C4-2B (cell line): ENCODE data around the gene COIL.
"Not testable (repeated sequence)": the region's sequence is repeated elsewhere in the genome, so short reads cannot be mapped to it uniquely, and the experiment has no call there.

ENCODE experiments used
- H3K27ac ChIP-seq: fragments of 450-650 bp; 2 replicates; pipeline ENCODE4 v1.5.1; 2017
- ZFX ChIP-seq: fragments of 450-650 bp; IDR thresholded peaks from 2 replicates; pipeline ENCODE4 v1.6.1; 2017
- TF ChIP-seq, protein P1 (sequence below): fragments of 450-650 bp; conservative IDR thresholded peaks from 2 replicates; pipeline ENCODE4 v1.5.1; 2017; ENCODE audit warnings: mild to moderate bottlenecking

The COIL gene

DNA sequence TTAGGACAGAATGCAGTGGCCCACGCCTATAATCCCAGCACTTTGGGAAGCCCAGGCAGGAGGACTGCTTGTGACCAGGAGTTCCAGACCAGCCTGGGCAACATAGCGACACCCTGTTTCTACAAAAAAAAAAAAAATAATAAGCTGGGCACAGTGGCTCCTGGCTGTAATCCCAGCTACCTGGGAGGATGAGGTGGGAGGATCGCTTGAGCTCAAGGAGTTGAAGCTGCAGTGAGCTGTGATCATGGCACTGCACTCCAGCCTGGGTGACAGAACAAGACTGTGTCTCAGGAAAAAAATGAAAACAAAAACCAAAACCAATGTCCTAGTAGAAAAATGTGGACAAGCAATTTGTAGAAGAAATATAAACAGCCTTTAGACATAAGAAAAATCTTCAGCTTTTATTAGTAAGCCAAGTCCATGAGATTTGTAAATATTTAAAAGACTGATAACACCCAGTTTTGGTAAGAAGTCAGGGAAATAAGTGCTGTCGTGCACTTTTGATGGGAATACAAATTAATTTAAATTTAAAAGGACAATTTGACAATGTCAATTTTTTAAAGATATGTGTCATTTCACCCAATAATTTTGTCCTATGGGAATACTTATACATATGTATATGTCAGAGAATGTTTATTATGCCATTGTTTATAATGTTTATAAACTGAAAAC is 28.2 kb upstream of the COIL start:
- TF ChIP-seq ZFX: no peak
- TF ChIP-seq, protein P1, sequence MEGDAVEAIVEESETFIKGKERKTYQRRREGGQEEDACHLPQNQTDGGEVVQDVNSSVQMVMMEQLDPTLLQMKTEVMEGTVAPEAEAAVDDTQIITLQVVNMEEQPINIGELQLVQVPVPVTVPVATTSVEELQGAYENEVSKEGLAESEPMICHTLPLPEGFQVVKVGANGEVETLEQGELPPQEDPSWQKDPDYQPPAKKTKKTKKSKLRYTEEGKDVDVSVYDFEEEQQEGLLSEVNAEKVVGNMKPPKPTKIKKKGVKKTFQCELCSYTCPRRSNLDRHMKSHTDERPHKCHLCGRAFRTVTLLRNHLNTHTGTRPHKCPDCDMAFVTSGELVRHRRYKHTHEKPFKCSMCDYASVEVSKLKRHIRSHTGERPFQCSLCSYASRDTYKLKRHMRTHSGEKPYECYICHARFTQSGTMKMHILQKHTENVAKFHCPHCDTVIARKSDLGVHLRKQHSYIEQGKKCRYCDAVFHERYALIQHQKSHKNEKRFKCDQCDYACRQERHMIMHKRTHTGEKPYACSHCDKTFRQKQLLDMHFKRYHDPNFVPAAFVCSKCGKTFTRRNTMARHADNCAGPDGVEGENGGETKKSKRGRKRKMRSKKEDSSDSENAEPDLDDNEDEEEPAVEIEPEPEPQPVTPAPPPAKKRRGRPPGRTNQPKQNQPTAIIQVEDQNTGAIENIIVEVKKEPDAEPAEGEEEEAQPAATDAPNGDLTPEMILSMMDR: no peak
- no peak overlapping the region for H3K27ac ChIP-seq

DNA sequence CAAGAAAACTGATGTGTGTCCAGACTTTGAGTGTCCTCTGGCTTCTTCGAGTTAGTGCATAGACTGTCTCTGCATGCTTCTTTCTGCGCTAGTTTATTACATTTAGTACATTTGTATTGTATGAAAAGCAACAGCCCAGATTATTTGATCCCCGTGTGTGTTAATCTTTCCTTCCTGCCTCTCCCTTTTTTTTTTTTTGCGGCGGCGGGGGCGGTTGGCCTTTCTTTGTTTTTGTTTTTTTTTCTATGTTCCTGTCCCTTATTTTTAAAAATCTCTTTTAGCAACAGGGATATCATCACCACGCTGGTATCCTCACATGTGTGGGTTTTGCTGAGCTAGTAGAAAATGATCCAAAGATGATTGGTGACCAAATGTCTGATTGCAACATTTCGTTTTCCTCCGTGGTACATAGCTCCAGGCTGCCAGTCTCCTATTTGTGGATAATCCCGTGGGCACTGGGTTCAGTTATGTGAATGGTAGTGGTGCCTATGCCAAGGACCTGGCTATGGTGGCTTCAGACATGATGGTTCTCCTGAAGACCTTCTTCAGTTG is 26.5 kb upstream of the COIL start:
- no peak overlapping the region for H3K27ac ChIP-seq
- TF ChIP-seq ZFX: no peak
- TF ChIP-seq, protein P1: no peak

DNA sequence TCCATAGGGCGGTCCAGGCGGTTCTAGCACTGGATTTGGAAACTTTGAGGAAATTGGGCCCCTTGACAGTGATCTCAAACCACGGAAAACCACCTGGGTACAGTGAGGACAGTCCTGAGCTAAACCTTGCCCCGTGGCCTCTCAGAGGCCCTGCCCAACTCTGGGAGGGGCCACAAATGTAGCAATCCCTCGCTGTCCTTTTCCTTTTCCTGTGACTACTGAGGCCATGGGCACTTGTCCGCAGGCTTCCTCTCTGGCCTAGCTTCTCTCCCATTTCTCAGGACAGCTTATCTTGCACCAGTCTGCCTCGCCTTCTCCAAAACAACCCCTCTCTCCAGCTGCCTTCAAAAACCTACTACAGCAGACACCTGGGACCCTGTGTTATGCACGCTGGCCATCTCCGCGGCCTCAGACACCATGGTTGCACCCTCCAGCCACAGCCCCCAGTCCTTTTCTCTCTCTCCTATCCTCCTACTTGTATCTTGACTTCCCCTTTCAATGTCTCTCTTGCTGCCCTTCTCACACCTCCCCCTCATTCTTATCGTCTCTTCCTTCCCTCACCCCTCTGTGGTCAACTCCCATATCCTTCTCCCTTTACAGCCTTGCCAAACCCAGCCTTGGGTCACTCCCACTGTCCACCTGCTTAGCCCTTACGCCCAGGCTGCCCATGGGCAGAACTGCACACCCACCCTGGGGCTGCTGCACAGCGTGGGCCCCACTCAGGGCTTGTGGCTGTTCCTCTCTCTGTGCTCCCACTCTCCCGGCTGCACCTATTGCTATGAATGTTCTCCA is 24.7 kb upstream of the COIL start:
- no peak for TF ChIP-seq ZFX
- TF ChIP-seq, protein P1: no peak
- H3K27ac ChIP-seq: no peak overlapping the region

DNA sequence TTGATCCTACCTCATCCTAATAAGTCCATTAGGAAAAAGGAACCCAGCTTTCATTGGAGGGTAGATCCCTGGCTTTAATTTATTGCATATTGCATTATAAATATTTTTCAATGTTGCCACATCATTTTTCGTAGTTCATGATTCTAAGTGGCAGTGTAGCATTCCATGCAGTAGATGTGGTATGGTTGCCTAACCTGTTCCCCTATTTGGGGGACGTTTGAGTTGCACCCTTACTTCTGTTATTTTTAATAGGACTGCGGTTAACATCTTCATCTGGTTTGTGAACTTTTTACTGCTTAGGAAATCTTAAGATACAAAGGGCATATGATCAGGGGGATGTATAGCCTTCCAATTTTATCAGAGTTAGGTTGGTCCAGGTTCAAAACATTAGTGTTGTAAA is 22.5 kb upstream of the COIL start:
- TF ChIP-seq ZFX: no peak
- TF ChIP-seq, protein P1: no peak
- H3K27ac ChIP-seq: no peak overlapping the region

DNA sequence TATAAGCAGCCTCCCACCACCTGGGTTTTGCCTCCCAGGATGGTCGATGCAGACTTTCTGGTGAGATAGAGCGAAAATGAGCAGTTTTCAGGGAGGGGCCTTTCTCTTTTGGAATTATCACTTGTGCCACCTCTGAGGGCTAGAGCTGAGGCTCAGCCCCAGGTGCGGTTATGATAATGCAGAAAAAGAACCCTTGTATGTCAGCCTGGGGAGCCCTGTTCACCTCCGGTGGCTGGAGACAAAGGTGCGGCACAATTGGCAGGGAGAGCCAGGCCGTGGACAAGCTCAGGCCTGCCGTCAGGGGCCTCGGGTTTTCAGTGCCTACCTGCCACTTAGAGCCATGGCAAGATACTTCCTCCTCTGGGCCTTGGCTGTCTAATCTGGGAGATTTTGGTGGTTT is 21.5 kb upstream of the COIL start:
- H3K27ac ChIP-seq: no peak overlapping the region
- TF ChIP-seq, protein P1: no peak
- TF ChIP-seq ZFX: no peak

DNA sequence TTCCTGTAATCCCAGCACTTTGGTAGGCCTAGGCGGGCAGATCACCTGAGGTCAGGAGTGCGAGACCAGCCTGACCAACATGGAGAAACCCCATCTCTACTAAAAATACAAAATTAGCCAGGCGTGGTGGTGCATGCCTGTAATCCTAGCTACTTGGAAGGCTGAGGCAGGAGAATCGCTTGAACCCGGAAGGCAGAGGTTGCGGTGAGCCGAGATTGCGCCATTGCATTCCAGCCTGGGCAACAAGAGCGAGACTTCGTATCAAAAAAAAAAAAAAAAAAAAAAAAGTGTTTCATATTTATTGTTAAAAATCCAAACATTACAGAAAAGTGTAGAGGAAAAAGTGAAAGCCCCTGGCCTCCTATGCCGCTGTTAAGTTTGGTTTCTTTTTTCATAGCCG is 19.7 kb upstream of the COIL start:
- not testable (repeated sequence) for H3K27ac ChIP-seq

DNA sequence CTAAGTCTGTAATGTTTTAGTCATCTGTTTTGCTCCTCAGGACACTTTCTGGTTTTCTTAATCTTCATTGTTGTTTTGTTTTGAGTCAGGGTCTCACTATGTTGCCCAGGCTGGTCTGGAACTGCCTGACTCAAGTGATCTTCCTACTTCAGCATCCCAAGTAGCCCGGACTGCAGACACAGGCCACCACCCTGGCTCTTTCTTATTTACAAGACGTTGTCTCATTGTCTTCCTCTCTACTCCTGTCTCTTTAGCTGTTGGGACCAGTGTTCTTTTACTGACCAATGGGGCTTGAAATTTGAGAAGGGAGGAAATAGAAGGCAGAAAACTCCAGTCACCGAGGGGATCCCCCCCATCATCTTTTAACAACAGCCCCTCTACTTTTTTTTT is 18.2 kb upstream of the COIL start:
- no peak for TF ChIP-seq ZFX
- TF ChIP-seq, protein P1: no peak
- H3K27ac ChIP-seq: peak overlapping the region; percentile 35; the same call in 1 of the 2 replicates
